Measurements from ENCODE around the gene C20orf202.
"Not testable (repeated sequence)": the region's sequence is repeated elsewhere in the genome, so short reads cannot be mapped to it uniquely, and the experiment has no call there.

The C20orf202 gene

GRCh38 chr20:1212023-1212422 lies 8.8 kb downstream of the C20orf202 start:
- peak; percentile 90 for DNase-seq

GRCh38 chr20:1212607-1213396 lies 9.5 kb downstream of the C20orf202 start:
- DNase-seq = peak; percentile 82

DNA sequence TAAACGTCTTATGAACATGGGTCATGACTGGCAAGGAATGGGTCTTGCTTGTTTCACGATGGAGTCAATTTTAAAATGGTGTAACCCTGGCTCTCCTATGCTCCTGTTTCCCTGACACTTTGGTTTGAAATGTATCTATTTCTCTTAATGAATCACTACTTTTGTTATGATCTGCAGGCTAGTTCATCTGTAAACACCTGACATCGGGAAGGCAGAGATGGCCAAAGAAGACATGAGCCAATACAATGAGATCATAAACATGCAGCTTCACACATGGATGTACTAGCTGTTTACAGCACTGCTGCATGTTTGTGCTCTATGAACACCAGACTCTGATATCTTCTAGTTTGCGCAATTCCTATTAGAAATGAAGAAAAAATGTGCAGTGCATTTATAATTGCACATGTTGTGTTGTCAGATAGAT lies 11.6 kb downstream of the C20orf202 start:
- DNase-seq = no peak

- peak; percentile 46 for DNase-seq
These were observed 12.3 kb downstream of the C20orf202 start for GRCh38 chr20:1215386-1216170.

DNA sequence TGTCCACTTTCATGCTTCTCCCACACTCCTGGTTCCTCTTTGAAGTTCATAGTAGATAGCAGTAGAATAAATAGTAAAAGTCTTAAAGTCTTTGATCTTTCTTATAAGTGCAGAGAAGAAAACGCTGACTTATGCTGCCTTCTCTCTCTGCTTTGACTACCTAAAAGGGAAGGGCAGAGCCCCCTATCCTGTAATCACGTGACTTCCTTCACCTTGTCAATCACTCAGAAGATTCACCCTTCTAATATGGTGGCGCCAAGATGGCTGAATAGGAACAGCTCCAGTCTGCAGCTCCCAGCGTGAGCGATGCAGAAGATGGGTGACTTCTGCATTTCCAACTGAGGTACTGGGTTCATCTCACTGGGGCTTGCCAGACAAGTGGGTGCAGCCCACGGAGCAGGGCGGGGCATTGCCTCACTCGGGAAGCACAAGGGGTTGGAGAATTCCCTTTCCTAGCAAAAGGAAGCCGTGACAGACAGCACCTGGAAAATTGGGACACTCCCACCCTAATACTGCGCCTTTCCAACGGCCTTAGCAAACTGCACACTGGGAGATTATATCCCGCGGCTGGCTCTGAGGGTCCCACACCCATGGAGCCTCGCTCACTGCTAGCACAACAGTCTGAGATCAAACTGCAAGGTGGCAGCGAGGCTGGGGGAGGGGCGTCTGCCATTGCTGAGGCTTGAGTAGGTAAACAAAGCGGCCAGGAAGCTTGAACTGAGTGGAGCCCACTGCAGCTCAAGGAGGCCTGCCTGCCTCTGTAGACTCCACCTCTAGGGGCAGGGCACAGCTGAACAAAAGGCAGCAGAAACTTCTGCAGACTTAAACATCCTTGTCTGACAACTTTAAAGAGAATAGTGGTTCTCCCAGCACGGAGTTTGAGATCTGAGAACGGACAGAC lies 13.5 kb downstream of the C20orf202 start:
- DNase-seq = not testable (repeated sequence)

- DNase-seq = not testable (repeated sequence)
These were observed 19.5 kb downstream of the C20orf202 start for GRCh38 chr20:1222750-1223149.

DNA sequence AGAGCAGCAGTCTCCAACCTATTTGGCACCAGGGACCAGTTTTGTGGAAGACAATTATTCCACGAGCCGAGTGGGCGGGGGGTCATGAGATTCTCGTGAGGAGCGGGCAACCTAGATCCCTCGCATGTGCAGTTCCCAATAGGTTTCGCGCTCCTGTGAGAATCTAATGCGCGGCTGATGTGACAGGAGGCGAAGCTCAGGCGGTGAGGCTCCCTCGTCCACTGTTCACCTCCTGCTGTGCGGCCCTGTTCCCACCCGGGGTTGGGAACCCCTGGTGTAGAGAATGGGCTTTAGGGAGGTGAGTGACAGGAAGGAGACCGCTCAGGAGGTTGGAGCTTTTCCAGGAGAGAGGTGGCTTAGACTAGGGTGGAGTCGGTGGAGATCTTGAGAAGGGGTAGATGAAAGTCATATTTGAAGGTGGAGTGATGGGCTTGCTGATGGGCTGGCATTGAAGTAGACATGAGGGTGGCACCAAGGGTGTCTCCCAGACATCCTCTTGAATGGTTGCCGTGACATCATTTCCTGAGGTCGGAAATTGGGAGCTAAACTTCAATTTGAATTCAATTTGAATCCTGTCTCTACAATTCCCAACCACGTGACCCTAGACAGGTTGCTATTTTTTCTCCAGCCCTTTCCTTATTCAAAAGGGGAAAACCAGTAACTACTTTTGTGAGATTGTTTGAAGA lies 21.1 kb downstream of the C20orf202 start:
- no peak for DNase-seq

GRCh38 chr20:1225263-1225782 lies 22.1 kb downstream of the C20orf202 start:
- no peak for DNase-seq

- peak; percentile 48 for DNase-seq
These were observed 22.8 kb downstream of the C20orf202 start, which contains the start of gene RAD21L1 for GRCh38 chr20:1225783-1226654. Gene RAD21L1, plus strand, starts transcription at chr20:1226044. Its CDS starts 2,410 bp downstream, at chr20:1228454.

GRCh38 chr20:1229541-1229940 lies 26.3 kb downstream of the C20orf202 start:
- DNase-seq = no peak

- DNase-seq = no peak
These were observed 29.2 kb downstream of the C20orf202 start for GRCh38 chr20:1232286-1233111.

DNA sequence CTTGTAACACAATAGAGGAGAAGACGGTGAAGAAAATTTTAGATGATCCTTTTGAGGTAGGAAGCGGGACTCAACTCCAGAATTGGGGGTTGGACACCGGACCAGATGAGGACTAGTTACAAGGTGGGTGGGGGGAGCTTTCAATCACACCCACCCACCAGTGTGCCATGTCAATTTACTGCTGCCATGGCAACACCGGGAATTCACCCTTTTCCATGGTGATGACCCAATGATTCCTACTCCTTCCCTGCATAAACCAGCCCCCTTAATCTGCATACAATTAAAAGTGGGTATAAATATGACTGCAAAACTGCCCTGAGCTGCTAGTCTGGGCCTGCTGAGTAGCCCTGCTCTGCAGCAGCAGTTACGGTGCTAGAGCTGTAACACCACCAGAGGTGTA lies 37.3 kb downstream of the C20orf202 start:
- no peak for DNase-seq

GRCh38 chr20:1241456-1241855 lies 38.2 kb downstream of the C20orf202 start:
- no peak for DNase-seq

DNA sequence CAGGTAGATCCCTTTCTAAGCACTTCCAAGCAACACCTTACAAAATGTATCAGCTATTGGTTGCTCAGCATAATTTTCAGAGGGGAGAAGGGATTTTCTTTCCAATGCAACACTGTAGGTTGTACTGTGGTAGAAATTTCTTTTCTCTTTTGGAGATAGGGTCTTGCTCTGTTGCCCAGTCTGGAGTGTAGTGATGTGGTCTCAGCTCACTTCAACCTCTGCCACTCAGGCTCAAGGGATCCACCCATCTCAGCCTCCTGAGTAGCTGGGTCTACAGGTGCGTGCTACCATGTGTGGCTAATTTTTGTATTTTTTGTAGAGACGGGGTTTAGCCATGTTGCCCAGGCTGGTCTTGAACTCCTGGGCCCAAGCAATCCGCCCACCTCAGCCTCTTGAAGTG lies 38.8 kb downstream of the C20orf202 start:
- no peak for DNase-seq

GRCh38 chr20:1242530-1242929 lies 39.3 kb downstream of the C20orf202 start:
- DNase-seq = no peak

- DNase-seq = no peak
These were observed 42.3 kb downstream of the C20orf202 start for GRCh38 chr20:1245578-1245977.

DNA sequence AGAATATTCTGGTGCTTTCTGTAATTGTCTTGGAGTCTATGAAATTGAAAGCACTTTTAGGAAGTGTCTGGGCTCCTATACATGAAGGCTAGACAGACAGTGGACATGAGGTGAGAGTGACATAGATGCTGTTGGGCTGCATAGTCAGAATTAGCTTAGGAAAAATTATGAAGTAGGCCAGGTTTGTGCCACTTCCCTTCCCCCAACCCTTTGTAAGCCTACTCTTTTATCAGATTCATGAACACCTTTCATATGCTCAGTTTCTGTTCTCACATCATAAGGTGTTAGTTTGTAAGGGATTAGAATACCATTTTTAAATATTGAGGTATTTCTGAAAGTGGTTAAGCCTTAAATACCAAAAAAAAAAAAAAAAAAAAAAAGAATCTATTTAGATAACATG lies 44.4 kb downstream of the C20orf202 start:
- DNase-seq = no peak

GRCh38 chr20:1250282-1250681 lies 47.0 kb downstream of the C20orf202 start:
- DNase-seq = not testable (repeated sequence)

DNA sequence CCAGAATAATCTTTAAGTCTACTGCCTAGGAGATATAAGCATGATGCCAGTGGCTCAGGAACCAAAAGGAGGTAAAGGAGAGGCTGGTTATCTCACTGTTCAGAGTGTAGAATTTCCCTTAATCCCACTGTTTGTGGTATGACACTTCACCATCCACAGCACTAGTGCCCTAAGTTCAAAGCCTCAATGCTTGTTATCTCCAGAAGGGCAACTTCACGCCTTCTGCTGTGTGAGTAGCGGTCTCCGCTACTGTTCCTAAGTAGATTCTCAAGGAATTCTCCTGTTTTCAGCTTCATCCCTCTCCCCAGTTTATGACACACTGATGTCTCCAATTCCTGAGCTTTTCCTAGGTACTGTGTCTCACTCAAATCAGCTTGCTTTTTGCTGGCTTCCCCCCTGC lies 49.2 kb downstream of the C20orf202 start:
- DNase-seq = no peak

DNA sequence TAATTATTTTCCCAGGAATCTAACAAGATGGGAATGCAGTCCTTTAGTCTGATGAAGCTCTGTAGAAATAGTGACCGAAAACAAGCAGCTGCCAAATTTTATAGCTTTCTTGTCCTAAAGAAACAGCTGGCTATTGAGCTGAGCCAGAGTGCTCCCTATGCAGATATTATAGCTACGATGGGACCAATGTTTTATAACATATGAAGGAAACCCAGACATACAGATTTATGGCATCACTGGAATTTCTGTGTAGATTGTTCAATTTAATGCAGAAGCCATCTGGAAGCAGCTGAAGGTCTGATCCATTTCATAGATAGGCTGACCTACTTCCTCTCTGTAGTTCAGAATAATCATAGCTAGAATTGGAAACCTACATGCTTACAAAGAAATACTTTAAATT lies 51.0 kb downstream of the C20orf202 start:
- DNase-seq = no peak
